GM19238 (cell line): ENCODE results near the gene UBP1.
A peak's percentile ranks its signal among the peaks of the same experiment; 100 is the strongest.
"Not testable (repeated sequence)": the region's sequence is repeated elsewhere in the genome, so short reads cannot be mapped to it uniquely, and the experiment has no call there.

Source experiments
- DNase-seq: peaks from one replicate; pipeline ENCODE4 v3.0.0; 2011; ENCODE audit warnings: low spot score; ENCODE audit not compliant: insufficient read length

Gene UBP1, protein sequence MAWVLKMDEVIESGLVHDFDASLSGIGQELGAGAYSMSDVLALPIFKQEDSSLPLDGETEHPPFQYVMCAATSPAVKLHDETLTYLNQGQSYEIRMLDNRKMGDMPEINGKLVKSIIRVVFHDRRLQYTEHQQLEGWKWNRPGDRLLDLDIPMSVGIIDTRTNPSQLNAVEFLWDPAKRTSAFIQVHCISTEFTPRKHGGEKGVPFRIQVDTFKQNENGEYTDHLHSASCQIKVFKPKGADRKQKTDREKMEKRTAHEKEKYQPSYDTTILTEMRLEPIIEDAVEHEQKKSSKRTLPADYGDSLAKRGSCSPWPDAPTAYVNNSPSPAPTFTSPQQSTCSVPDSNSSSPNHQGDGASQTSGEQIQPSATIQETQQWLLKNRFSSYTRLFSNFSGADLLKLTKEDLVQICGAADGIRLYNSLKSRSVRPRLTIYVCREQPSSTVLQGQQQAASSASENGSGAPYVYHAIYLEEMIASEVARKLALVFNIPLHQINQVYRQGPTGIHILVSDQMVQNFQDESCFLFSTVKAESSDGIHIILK

DNA sequence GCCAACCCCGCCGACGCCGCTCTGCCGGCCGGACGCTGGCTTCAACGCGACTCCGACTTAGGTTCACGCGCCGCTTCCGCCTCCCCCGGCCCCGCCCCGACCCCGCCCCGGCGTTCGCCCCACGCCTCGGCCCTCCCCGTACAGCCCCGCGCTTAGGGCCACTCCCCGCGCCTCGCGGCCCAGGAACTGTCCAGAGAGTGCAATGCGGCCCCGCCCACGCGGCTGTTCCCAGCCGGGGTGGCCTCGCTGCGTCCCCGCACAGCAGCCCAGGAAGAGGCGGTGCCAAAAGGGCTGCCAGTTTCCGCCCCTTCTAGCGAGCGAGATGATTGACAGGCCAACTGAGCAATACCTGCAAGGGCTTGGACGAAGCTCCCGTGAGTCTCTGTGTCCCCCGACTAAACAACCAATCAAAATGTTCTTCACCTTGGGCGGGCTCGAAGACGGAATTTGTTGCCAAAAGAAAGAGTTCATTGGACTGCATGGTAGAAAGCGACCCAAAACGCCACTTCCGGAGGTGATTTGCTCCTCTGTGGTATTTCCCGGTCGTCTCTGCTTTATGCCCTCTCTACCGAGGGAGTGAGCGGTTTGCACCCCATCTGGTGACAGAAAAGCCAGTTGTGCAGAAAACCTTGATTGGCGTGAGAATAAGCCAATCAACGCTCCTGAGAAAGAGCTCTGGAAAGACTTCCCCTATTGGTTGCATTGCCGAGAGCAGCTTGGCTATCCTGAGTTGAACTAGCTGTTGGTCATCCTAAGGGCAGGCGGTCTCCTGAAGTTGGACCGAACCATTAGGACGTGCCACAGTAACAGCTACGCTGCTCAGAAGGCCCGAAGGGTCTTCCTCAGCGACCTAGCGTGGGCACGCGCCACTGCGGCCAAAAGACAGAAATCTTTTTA lies at the start of gene UBP1:
TSS of gene UBP1 (minus strand) at position 78 of the 897 bp plus-strand sequence. CDS start 557 bp downstream, outside the sequence.
- DNase-seq: peak; percentile 89

DNA sequence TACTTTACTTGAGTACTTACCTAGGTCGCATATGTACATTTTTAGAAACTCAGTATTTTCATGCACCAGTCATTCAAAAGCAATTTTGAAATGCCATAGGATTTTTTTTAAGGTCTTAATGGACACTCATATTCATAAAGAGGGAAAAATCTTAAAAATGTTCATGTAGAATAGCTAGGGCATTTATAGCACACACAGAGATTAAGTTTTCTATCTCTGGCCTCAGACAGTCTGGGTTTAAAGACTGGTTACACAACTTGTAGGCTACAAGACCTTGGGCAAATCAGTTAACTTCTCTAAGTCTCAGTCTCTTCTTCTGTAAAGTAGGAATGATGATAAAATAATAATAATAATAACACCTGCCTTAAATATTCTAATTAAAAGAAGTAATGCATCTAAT lies 48.5 kb upstream of the UBP1 start:
- DNase-seq: no peak

DNA sequence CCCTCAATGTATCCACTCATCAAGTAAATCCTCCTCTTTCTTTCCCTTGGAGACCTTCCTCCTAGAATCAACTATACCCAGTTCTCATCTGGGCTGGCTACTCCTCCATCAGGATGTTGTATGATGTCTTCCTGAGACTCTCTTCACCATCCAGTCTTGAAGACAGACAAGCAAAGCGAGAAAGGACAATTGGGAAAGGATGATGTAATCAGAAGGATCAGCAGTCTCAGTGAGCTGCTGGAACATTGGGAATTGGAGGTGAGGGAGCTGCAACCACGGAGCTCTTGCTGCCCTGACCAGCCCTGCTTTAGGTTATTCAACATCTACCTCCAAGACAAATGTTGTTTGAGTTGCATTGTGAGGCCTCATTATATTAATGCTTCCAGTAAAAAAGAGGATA lies 48.0 kb upstream of the UBP1 start:
- DNase-seq: no peak

DNA sequence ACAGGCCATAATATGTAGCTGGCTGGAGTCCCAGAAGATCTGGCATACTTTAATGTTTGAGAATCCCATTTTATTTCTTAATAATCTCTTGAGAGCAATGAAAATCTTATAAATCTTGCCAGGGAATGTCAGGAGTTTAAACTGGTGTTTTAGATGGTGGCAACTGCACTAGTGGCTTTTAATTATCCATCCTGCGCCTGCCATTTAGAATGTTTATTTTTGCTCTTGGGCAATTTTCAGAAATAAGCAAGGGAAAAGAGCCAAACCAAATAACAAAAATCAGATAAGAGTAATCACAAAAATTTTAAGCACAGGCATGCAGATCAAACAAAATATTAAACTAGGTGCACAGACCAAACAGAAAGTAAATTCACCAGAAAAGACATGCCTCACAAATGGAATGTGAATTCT lies 41.9 kb upstream of the UBP1 start:
- DNase-seq: no peak

DNA sequence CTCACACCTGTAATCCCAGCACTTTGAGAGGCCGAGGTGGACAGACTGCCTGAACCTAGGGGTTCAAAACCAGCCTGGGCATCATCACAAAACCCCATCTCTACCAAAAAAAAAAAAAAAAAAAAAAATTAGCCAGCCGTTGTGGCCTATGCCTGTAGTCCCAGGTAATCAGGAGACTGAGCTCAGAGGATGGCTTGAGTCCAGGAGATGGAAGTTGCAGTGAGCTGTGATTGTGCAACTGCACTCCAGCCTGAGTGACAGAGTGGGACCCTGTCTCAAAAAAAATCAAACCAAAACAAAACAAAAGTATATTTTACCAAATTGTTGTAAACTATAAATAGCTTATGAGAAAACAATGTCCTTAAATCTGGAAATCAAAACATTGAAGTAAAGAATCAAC lies 34.7 kb upstream of the UBP1 start:
- DNase-seq: no peak

DNA sequence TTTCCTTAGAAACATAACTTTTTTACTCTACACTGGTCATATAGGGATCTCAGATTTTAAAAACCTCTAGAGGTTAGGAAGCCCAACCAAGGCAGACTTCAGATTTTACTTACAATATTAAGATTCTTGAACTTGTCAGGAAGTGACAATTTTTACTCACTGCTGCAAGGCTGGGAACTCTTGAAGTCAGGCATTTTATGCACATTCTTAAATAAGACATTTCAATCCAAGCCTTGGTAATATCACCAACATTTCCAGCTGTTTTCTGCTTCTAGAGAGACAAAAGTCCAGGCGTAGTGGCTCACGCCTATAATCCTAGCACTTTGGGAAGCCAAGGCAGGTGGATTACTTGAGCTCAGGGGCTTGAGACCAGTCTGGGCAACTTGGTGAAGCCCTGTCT lies 33.6 kb upstream of the UBP1 start:
- DNase-seq: no peak

DNA sequence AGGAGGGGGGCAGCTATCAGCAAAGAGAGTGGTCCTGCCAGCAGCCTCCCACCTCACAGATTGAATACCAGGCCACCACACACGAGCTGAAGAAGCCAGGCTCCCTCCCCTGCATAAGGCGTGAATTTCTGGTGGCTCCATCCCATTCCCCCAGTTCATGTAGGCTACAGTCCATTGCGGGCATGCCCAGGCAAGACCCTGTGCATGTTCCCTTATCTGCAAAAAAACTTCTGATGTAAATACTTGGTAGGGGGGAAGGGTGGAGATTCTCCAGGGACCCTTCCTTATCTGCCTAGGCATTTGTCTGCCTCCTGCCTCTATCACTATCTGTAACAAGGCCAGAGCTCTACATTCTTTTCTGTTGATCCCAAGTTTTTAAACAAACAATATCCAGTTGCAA lies 27.6 kb upstream of the UBP1 start:
- no peak for DNase-seq

DNA sequence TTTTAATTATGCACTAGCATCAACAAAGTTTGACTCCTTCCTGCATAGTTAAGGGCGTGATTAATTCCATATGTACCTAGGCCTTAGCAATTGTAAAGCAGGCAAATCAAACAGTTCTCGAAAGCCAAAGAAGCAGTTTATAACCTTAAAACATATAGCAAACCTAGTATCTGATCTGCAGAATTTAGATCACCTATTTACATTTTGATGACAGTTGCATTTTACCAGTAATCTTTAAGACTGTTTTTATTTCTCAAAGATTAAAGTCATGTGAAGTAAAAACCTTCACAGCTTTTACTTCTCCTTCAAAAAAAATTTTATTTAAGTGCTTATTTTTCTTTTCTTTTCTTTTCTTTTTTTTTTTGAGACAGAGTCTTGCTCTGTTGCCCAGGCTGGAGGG lies 20.9 kb upstream of the UBP1 start:
- DNase-seq: no peak

DNA sequence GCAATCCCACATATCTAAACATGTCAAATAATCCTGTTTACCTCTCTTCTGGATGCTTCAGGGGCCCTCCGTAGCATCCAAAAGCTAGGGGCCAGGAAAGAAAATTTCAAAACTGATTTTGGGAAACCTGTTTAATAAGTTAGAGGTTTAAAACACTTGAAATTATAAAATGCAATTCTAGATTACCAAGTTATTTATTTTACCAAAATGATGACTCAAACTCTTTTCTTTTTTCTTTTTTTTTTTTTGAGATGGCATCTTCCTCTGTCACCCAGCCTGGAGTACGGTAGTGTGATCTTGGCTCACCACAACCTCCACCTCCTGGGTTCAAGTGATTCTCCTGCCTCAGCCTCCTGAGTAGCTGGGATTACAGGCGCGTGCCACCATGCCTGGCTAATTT lies 19.4 kb upstream of the UBP1 start:
- DNase-seq: not testable (repeated sequence)

DNA sequence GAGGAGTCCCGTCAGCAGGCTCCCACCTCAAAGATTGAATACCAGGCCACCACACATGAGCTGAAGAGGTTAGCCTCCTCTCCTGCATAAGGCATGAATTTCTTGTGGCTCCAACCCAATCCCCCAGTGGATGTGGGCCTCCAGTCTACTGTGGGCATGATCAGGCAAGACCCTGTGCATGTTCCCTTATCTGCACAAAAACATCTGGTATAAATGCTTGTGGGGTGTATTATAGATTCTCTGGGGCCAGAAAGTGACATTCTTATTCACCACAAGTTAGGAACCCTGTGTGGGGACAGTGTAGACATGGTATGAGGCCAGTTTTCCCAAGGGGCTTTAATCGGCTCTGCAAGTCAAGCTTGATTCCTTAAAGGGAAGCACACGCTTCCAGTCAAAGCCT lies 18.2 kb upstream of the UBP1 start:
- no peak for DNase-seq

DNA sequence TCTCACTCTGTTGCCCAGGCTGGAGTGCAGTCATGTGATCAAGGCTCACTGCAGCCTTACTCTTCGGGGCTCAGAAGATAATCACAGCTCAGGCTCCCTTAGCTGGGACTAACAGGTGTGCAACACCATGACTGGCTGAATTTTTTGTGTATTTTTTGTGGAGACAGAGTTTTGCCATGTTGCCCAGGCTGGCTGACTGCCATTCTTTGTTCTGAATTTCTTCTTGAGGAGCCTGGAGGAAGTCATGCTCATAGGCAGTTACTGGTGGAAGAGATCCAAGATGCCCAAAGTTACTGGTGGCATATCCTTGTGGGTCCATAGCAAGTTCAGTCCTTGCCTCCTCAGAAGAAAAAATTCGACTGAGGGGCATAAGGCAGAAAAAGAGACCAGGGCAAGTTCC lies 16.6 kb upstream of the UBP1 start:
- DNase-seq: no peak

DNA sequence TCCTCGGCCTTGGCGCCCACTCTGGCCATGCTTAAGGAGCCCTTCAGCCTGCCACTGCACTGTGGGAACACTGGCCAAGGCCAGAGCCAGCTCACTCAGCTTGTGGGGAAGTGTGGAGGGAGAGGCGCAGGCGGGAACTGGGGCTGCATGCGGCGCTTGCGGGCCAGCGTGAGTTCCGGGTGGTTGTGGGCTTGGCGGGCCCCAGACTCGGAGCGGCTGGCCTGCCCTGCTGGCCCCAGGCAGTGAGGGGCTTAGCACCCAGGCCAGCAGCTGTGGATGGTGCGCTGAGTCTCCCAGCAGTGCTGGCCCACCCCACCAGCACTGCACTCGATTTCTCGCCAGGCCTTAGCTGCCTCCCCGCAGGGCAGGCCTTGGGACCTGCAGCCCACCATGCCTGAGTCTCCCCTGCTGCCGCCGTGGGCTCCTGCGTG lies 13.1 kb upstream of the UBP1 start:
- DNase-seq: no peak

DNA sequence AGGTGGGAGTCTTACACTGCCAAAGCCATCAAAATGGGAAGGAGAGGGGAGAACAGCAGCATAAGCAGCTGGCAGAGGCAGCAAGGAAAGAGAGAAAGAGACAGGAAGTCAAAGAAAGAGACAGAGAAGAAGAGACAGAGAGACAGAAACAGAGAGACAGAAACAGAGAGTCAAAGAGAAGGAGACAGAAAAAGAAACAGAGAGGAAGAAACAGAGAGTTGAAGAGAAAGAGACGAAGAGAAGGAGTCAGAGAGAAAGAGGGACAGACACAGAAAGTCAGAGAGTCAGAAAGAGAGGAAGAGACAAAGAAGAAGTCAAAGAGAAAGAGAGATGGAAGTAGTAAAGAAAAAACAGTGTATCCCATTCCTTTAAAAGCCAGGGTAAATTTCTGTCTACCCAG lies 11.8 kb upstream of the UBP1 start:
- not testable (repeated sequence) for DNase-seq

DNA sequence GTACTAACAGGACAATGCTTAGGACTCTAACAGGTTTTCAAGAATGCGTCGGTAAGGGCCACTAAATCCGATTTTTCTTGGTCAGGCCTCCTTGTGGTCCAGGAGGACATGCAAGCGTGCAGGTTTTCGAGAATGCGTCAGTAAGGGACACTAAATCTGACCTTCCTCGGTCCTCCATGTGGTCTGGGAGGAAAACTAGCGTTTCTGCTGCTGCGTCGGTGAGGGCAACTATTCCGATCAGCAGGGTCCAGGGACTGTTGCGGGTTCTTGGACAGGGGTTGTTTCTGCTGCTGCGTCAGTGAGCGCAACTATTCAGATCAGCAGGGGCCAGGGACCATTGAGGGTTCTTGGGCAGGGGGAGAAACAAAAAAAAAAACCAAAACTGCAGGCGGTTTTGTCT lies 7.8 kb upstream of the UBP1 start:
- DNase-seq: no peak

DNA sequence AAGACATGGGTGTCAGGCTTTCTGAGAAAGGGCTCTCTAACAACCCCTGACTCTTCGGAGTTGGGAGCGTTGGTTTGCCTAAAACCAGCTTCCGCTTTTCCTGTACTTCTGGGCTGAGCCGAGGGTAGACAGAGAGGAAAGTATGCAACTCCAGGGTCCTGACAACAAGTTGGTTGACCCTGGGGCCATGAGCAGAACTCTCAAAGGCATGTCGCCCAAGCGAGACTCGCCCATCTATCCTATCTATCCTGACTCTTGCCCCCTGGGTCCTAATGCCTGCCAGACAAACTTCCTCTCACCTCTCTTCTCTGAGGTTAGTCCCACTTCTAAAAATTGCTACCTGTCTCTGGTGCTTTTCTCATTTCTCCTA lies 7.0 kb upstream of the UBP1 start:
- DNase-seq: not testable (repeated sequence)

DNA sequence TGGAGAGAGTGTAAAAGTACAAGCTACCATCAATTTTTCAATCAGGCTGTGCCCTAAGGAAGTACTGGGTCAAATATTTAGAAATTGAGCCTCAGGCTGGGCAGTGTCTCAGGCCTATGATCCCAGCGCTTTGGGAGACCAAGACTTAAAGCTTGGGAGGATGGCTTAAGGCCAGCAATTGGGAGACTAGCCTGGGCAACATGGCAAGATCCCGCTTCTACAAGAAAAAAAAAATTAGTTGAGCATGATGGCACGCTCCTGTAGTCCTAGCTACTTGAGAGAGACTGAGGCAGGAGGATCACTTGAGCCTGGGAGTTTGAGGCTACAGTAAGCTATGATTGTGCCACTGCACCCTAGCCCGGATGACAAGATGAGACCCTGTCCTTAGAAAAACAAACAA lies 2.0 kb upstream of the UBP1 start:
- DNase-seq: no peak

DNA sequence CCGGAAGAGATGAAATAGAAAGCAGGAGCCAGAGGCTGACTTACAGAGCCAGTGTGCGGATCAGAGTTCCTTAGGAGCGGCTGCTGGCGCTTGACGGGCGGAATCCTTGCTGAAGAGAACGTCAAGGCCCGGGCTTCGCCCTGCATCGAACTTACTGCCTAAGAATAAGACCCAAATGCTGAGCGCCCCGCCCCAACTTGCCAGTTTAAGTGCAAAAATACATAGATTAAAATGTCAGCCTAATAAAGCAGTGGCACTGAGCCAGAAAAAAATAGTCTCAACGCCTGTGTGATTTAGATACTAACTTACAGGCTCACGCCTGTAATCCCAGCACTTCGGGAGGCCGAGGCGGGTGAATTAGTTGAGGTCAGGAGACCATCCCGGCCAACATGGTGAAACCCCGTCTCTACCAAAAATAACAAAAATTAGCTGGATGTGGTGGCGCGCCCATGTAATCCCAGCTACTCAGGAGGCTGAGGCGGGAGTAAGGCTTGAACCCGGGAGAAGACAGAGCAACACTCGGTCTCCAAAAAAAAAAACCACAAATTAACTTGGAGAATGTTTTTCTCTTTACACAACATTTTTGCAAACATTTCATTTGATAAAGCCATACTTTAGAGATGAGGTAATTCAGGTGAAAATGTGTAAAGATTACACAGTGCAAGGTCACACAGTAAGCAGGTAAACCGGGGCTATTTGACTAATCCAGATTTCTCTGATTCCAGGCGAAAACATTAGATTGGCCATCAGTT lies 1.2 kb upstream of the UBP1 start:
- DNase-seq: no peak

DNA sequence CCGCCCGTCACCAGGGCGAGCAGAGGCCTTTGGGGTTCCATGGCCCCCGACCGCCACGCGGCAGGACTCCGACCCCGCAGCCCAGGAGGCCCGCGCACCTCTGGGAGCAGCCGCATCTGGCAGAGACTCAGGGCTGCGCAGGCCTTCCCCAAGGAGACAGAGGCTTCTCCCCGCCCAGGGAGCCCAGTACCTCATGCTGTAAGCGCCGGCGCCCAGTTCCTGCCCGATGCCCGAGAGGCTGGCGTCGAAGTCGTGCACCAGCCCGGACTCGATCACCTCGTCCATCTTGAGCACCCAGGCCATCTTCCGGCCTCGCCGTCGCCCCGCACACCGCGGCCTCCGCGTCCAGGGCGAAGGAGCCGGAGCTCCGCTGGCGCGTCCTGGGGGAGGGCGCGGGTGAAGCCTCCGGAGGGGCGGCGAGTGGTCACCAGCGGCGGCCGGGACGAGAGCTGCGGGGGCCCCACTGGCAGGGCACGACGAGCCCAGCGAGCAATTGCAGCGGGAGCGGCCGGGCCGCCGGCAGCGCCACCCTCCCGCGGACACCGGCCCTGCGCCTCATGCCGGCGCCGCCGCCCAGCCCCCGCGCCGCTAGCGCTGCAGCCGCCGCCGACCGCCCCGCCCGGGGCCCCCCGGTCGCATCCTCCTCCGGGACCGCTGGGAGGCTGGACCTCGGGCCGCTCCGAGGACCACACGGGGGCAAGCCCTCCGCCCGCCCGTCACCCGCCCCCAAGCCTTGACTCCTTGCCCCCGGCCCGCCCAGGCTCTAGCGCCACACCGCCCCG lies 468 bp downstream of the UBP1 start:
- DNase-seq: peak; percentile 10

DNA sequence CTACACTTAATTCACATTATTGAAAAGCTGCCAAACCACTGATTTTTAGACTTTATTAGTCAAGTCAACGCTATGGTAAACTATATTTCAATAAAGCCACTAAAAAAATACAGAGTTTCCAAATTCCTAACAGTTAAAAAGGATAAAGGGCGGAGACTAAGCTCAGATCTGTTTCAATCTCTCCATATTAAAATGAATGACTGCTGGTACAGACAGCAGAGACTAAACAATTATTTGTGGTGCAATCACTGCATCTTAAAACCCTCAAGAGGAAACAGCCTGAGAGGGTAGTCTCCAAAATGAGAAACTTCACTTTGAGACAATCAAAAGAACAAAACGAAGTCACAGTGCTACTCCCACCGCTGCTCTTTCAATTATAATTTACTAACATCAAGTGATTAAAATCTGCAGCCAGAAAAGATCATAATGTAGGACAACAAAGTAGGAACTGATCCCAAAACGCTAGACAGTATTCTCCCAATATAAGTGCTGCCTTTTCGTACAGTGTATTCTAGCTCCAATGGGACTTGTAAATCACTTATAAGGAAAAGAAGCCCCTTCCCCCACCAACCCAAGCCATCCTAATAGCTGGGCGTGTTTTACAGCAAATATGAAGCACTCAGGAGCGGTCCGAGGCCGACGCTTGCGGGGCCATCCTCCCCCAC lies 1.2 kb downstream of the UBP1 start:
- no peak for DNase-seq

DNA sequence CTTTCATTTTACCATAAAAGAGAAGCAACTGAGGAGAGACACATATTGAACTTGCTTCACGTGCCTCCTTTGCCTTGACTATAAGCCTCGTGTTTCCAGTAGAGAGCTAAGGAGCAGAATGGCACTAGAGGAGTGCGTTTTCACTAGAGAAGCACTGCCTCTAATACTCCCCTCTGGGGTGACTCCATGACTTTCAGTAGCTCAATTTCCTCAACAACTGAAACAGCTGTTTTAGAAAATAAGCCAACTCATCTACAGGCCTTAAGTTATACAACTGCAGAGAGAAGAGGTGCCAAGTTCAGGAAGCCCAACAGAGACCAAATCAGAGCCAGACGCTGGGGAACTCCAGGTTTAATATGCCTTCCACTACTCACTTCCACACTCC lies 1.9 kb downstream of the UBP1 start:
- DNase-seq: no peak
